Osteocyte (in vitro differentiated cells): ENCODE results near the gene ZMYM5. TPM values are rescaled to one million over a fixed set of nuclear protein-coding genes. Genes with fewer than 3 reads are reported as not detected.
A peak's percentile ranks its signal among the peaks of the same experiment; 100 is the strongest.
"Not testable (repeated sequence)": the region's sequence is repeated elsewhere in the genome, so short reads cannot be mapped to it uniquely, and the experiment has no call there.

Experiments
- DNase-seq: peaks from one replicate; pipeline ENCODE4 v3.0.0; 2021; ENCODE audit warnings: mixed read lengths; ENCODE audit not compliant: unreplicated experiment; ENCODE audit errors: extremely low spot score
- H3K27ac Mint-ChIP-seq: one replicate; pipeline ENCODE4 v1.8.0; 2021; ENCODE audit warnings: mild to moderate bottlenecking, mixed read lengths; ENCODE audit not compliant: unreplicated experiment
- H3K27me3 Mint-ChIP-seq: one replicate; pipeline ENCODE4 v1.8.0; 2021; ENCODE audit warnings: mixed read lengths; ENCODE audit not compliant: unreplicated experiment
- H3K36me3 Mint-ChIP-seq: one replicate; pipeline ENCODE4 v1.8.0; 2021; ENCODE audit warnings: mixed read lengths; ENCODE audit not compliant: unreplicated experiment
- H3K4me1 Mint-ChIP-seq: one replicate; pipeline ENCODE4 v1.8.0; 2021; ENCODE audit warnings: mixed read lengths; ENCODE audit not compliant: unreplicated experiment
- H3K4me3 Mint-ChIP-seq: one replicate; pipeline ENCODE4 v1.8.0; 2021; ENCODE audit warnings: mild to moderate bottlenecking, moderate library complexity, mixed read lengths; ENCODE audit not compliant: unreplicated experiment
- H3K9me3 Mint-ChIP-seq: one replicate; pipeline ENCODE4 v1.8.0; 2021; ENCODE audit warnings: mixed read lengths; ENCODE audit not compliant: unreplicated experiment
- CTCF ChIP-seq: fragments of 200-600 bp; sonication (generic); IDR thresholded peaks from 2 replicates; pipeline ENCODE4 v1.5.0; 2021; ENCODE audit warnings: antibody characterized with exemption, mild to moderate bottlenecking, moderate library complexity
- long read RNA-seq: library from polyadenylated mRNA; unstranded; transcript quantifications from one replicate; pipeline ENCODE4 v2.0.0, GENCODE V29; 2021
- total RNA-seq: library from RNA; stranded (reverse); gene quantifications from 2 replicates; pipeline ENCODE4 v1.2.1, GENCODE V29; 2021

ZMYM5 gene
- 18.0 and 18.3 TPM in 2 replicates for total RNA-seq
- long read RNA-seq, transcript ZMYM5-201 (8 exons, 3,268 nt) = major isoform, 46 of 141 reads
- long read RNA-seq, transcript ZMYM5-202 (6 exons, 1,382 nt) = minor isoform, 14 of 141 reads
- long read RNA-seq, partial matches to known transcripts = 41 of 141 reads
- long read RNA-seq, other reads (novel, unspliced or antisense) = 33 of 141 reads

GRCh38 chr13:19863323-19864023 is at the start of gene ZMYM5:
ZMYM5 (minus strand) TSS chr13:19863649; CDS start chr13:19852180, 11,469 bp downstream.
- Mint-ChIP-seq H3K27me3 (no peaks in the 10 kb centered on the region), H3K4me1 (peaks cover 32% of the 10 kb centered on the region), H3K9me3 (no peaks in the 10 kb centered on the region), H3K27ac (peak within 1 kb of the TSS; percentile 98), H3K4me3 (peak within 1 kb of the TSS; percentile 97), H3K36me3 (peaks cover 5% of the 10 kb centered on the region)
- peak; percentile 100 for DNase-seq
- TF ChIP-seq CTCF = no peak

GRCh38 chr13:19910336-19911072 is 47.1 kb upstream of the ZMYM5 start:
- no peaks in the 10 kb centered on the region for H3K4me1 Mint-ChIP-seq
- H3K4me3 Mint-ChIP-seq = no peak overlapping the region
- H3K9me3 Mint-ChIP-seq = no peaks in the 10 kb centered on the region
- H3K27me3 Mint-ChIP-seq = peaks cover 7% of the 10 kb centered on the region
- H3K36me3 Mint-ChIP-seq = no peaks in the 10 kb centered on the region
- no peak overlapping the region for H3K27ac Mint-ChIP-seq
- no peak for TF ChIP-seq CTCF
- DNase-seq = no peak

- no peak for DNase-seq
- Mint-ChIP-seq H3K4me1 (no peaks in the 10 kb centered on the region), H3K27ac (no peak overlapping the region), H3K36me3 (no peaks in the 10 kb centered on the region), H3K4me3 (no peak overlapping the region), H3K27me3 (peaks cover 8% of the 10 kb centered on the region), H3K9me3 (no peaks in the 10 kb centered on the region)
- TF ChIP-seq CTCF = no peak
Measured at GRCh38 chr13:19908350-19908986, 45.0 kb upstream of the ZMYM5 start.

GRCh38 chr13:19905487-19906195 is 42.2 kb upstream of the ZMYM5 start:
- H3K9me3 Mint-ChIP-seq, DNase-seq: not testable (repeated sequence)

GRCh38 chr13:19890030-19890429 is 26.6 kb upstream of the ZMYM5 start:
- Mint-ChIP-seq H3K27me3 (no peaks in the 10 kb centered on the region), H3K27ac (no peak overlapping the region), H3K36me3 (no peaks in the 10 kb centered on the region), H3K9me3 (no peaks in the 10 kb centered on the region), H3K4me3 (no peak overlapping the region), H3K4me1 (no peaks in the 10 kb centered on the region)
- no peak for TF ChIP-seq CTCF
- no peak for DNase-seq

More at GRCh38 chr13:19905487-19906195, 42.2 kb upstream of the ZMYM5 start:
- H3K27ac Mint-ChIP-seq, H3K4me3 Mint-ChIP-seq, H3K4me1 Mint-ChIP-seq, H3K27me3 Mint-ChIP-seq, H3K36me3 Mint-ChIP-seq: not testable (repeated sequence)
